GM21825 (cell line): ENCODE data around the gene METTL1.
"Not testable (repeated sequence)": the region's sequence is repeated elsewhere in the genome, so short reads cannot be mapped to it uniquely, and the experiment has no call there.

ENCODE experiments used
- ATAC-seq: cut with Tn5 transposase; IDR thresholded peaks from one replicate; pipeline ENCODE4 v1.9.1; 2021; ENCODE audit warnings: mild to moderate bottlenecking, moderate library complexity; ENCODE audit not compliant: unreplicated experiment

Gene METTL1

GRCh38 chr12:57726151-57726883 lies 45.6 kb downstream of the METTL1 start:
- no peak for ATAC-seq

- no peak for ATAC-seq
Observed at GRCh38 chr12:57725851-57726150, 46.1 kb downstream of the METTL1 start.

GRCh38 chr12:57724936-57725740 lies 46.8 kb downstream of the METTL1 start:
- ATAC-seq = no peak

- ATAC-seq = no peak
Observed at GRCh38 chr12:57724003-57724935, 47.6 kb downstream of the METTL1 start.

- no peak for ATAC-seq
Observed at GRCh38 chr12:57723630-57723962, 48.3 kb downstream of the METTL1 start.

- no peak for ATAC-seq
Observed at GRCh38 chr12:57722716-57723629, 48.9 kb downstream of the METTL1 start.

- not testable (repeated sequence) for ATAC-seq
Observed at GRCh38 chr12:57721846-57722608, 49.9 kb downstream of the METTL1 start.

GRCh38 chr12:57720606-57721595 lies 51.0 kb downstream of the METTL1 start:
- no peak for ATAC-seq

DNA sequence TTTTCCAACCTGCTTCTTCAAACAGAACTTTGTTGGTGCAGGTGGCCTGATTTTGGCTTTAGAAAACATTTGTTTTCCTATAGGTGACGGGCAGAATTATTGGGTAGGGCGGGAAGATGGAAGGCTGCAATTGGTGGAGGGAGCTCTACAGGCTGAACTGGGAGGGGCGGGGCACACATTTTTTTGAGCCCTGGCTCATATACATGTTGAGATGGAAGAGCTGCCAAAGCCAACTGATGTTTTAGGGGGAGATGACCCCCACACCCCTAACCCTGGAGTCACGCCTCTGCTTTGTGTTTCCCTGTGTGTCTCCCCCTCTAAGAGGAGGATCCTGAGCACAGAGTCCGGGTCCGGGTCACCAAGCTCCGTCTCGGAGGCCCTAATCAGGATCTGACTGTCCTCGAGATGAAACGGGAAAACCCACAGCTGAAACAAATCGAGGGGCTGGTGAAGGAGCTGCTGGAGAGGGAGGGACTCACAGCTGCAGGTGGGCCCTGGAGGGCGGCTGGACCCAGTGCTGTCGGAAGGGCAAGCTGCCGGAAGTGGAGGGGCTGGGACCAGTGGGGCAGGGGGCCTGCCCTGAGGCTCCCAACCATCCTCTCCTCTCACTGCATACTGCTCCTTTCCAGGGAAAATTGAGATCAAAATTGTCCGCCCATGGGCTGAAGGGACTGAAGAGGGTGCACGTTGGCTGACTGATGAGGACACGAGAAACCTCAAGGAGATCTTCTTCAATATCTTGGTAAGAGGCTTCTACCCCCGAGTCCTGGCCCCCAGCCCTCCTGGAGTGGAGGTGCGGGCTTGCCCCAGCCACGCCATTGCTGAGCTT lies 51.9 kb downstream of the METTL1 start:
- no peak for ATAC-seq

GRCh38 chr12:57718641-57719528 lies 53.0 kb downstream of the METTL1 start:
- no peak for ATAC-seq
